ENCODE measurements around the gene FAM3B. TPM values are rescaled to one million over a fixed set of nuclear protein-coding genes. Genes with fewer than 3 reads are reported as not detected.

FAM3B gene, protein sequence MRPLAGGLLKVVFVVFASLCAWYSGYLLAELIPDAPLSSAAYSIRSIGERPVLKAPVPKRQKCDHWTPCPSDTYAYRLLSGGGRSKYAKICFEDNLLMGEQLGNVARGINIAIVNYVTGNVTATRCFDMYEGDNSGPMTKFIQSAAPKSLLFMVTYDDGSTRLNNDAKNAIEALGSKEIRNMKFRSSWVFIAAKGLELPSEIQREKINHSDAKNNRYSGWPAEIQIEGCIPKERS
- total RNA-seq: not detected in 2 replicates

DNA sequence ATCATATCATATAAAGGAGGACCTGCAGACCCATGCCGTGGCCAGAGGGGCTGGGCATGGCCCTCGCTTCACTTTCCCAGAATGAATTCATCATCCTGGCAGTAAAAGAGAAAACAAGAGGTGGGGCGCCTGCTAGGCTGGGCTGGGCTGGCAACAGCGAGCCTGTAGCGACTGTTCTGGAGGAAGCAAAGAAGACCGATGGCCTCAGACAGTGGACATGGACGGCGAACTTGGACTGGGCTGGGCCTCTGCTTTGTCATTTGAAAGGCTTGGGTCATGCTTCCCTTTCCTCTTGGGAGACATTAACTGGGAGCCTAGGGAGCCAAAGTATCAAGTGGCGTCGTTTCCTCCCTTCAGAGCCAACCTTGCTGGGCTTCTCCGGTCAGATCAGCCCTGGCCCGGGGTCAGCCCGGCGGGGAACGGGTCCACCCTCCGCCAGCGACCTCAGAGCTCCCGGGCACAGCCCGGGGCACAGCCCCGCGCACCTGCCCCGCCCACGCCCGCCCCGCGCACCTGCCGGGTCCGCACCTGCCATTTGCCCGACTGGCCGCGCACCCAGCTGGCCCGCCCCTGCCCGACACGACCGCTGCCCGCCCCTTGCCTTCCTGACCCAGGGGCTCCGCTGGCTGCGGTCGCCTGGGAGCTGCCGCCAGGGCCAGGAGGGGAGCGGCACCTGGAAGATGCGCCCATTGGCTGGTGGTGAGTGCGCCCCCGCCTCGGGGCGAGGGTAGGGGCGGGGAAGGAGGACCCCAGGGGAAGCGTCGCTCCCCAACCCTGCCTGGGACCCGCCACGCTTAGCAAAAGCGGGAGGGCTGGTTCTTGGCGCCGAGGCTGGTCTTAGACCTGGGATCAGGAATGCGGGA lies at the start of gene FAM3B:
TSS of gene FAM3B (plus strand) at position 602 of the 863 bp plus-strand sequence. CDS start at position 681, 79 bp downstream.

DNA sequence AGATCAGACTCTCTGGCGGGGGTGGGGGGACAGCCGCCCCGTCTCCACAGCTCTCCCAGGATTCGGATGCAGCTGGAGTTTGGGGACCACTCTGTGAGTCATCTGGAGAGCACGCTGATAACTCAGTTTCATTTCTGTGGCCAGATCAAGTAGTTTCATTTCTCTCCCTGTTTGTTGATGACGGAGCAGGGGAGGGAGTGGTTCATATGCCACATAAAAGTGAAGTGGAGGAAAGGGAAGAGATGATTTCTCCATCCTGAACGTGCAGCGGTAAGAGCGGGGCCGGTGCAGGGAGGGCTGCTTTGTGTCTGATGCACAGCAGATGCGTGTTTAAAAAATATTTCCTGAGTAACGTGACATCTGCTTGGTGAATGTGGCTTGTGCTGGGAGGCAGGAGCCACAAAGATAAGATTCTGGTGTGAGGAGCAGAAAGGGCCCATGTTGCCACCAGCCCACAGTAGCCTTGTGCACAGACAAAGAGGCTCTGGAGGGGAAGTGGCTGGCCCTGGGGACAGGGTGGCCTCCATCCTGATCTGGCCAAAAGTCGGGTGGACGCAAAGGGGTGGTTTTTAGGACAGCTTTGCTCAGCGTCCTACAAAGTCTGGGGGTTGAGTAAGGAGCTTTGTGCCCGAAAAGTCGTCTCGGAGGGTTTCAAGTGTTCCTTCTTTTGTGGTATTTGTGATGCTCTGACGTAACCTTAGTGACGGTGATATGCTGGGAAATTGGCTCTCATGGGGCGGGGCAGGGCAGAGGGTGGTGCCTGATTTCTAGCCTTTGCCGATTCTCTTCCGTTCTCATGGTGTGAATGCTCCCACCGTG lies 45.4 kb downstream of the FAM3B start, which contains the start of gene MX2:
TSS of gene MX2 (plus strand) at position 242 of the 819 bp plus-strand sequence. CDS start 14,880 bp downstream, outside the sequence.

Other genes starting within 250 kb of the FAM3B start
- 301 and 618 TPM in 2 replicates for gene BACE2, start 148.6 kb upstream of the FAM3B start, total RNA-seq
- 1.3 and 2.0 TPM in 2 replicates for gene MX2, start 45.2 kb downstream of the FAM3B start, total RNA-seq
- gene MX1, start 109.4 kb downstream of the FAM3B start, total RNA-seq: 25.7 and 41.3 TPM in 2 replicates
- gene TMPRSS2, start 191.4 kb downstream of the FAM3B start, total RNA-seq: not detected in 2 replicates

All from bladder microvascular endothelial cell (primary cell).